GM12891 (cell line): ENCODE results near the gene PLCB1.

Experiments used
- DNase-seq: peaks from one replicate; pipeline ENCODE4 v3.0.0; 2011; ENCODE audit warnings: low spot score; ENCODE audit not compliant: insufficient read length
- FAIRE-seq: peaks from 2 replicates; lab custom pipeline; 2011; peaks lifted over from hg19 to GRCh38; lab: Jason Lieb, UNC
- PAX5 ChIP-seq: IDR thresholded peaks from 2 replicates; pipeline ENCODE4 v1.6.1; 2011; ENCODE audit warnings: low read length, moderate library complexity, mild to moderate bottlenecking; ENCODE audit not compliant: insufficient read depth, severe bottlenecking
- POLR2A ChIP-seq: IDR thresholded peaks from 2 replicates; pipeline ENCODE4 v1.6.1; 2011; ENCODE audit warnings: low read depth, low read length, control low read depth
- POLR2AphosphoS5 ChIP-seq: IDR thresholded peaks from 2 replicates; pipeline ENCODE4 v1.6.1; 2011; ENCODE audit warnings: low read depth, low read length, control low read depth
- POU2F2 ChIP-seq: IDR thresholded peaks from 2 replicates; pipeline ENCODE4 v1.6.1; 2011; ENCODE audit warnings: low read depth, mild to moderate bottlenecking, control low read depth, low read length, moderate library complexity
- SPI1 ChIP-seq: IDR thresholded peaks from 2 replicates; pipeline ENCODE4 v1.6.1; 2011; ENCODE audit warnings: low read depth, low read length, control low read depth
- TAF1 ChIP-seq: IDR thresholded peaks from 2 replicates; pipeline ENCODE4 v1.6.1; 2011; ENCODE audit warnings: low read depth, low read length, control low read depth

PLCB1 gene

GRCh38 chr20:8547035-8547650, 415.1 kb downstream of the PLCB1 start:
- FAIRE-seq (no peak), DNase-seq (no peak)
- TF ChIP-seq PAX5 (no peak), POLR2A (no peak), POLR2AphosphoS5 (no peak), TAF1 (no peak), POU2F2 (no peak), SPI1 (no peak)

- TF ChIP-seq PAX5: no peak
- no peak for TF ChIP-seq TAF1
- no peak for TF ChIP-seq POU2F2
- no peak for TF ChIP-seq POLR2A
- no peak for TF ChIP-seq SPI1
- no peak for TF ChIP-seq POLR2AphosphoS5
- no peak for FAIRE-seq
- DNase-seq: no peak
Measured at GRCh38 chr20:8547968-8548588, 416.0 kb downstream of the PLCB1 start.

- FAIRE-seq: no peak
- no peak for DNase-seq
- TF ChIP-seq PAX5 (no peak), POU2F2 (no peak), POLR2AphosphoS5 (no peak), POLR2A (no peak), TAF1 (no peak), SPI1 (no peak)
Measured at GRCh38 chr20:8549192-8549591, 417.1 kb downstream of the PLCB1 start.

GRCh38 chr20:8557711-8558110, 425.6 kb downstream of the PLCB1 start:
- TF ChIP-seq PAX5 (no peak), SPI1 (no peak), POLR2A (no peak), POLR2AphosphoS5 (no peak)
- DNase-seq (no peak), FAIRE-seq (no peak)

GRCh38 chr20:8562356-8562755, 430.3 kb downstream of the PLCB1 start:
- no peak for TF ChIP-seq TAF1
- no peak for TF ChIP-seq POU2F2
- TF ChIP-seq POLR2A: no peak
- no peak for TF ChIP-seq PAX5
- TF ChIP-seq SPI1: no peak
- TF ChIP-seq POLR2AphosphoS5: no peak
- FAIRE-seq (no peak), DNase-seq (no peak)

- FAIRE-seq (no peak), DNase-seq (no peak)
- TF ChIP-seq POLR2A (no peak), POLR2AphosphoS5 (no peak), TAF1 (no peak), SPI1 (no peak), POU2F2 (no peak), PAX5 (no peak)
Measured at GRCh38 chr20:8568075-8568474, 436.0 kb downstream of the PLCB1 start.

GRCh38 chr20:8569766-8570165, 437.7 kb downstream of the PLCB1 start:
- FAIRE-seq (no peak), DNase-seq (no peak)
- TF ChIP-seq PAX5 (no peak), POLR2AphosphoS5 (no peak), POLR2A (no peak), SPI1 (no peak), TAF1 (no peak), POU2F2 (no peak)

GRCh38 chr20:8571611-8572010, 439.5 kb downstream of the PLCB1 start:
- TF ChIP-seq POU2F2 (no peak), PAX5 (no peak), TAF1 (no peak), POLR2A (no peak), SPI1 (no peak), POLR2AphosphoS5 (no peak)
- FAIRE-seq (no peak), DNase-seq (no peak)

GRCh38 chr20:8573686-8574085, 441.6 kb downstream of the PLCB1 start:
- FAIRE-seq: no peak
- TF ChIP-seq SPI1 (no peak), POLR2A (no peak), POLR2AphosphoS5 (no peak), POU2F2 (no peak), PAX5 (no peak), TAF1 (no peak)
- no peak for DNase-seq

- DNase-seq: no peak
- TF ChIP-seq POU2F2 (no peak), POLR2AphosphoS5 (no peak), PAX5 (no peak), SPI1 (no peak), TAF1 (no peak), POLR2A (no peak)
- FAIRE-seq: no peak
Measured at GRCh38 chr20:8575114-8575513, 443.0 kb downstream of the PLCB1 start.
